ENCODE results near the gene PPFIBP2.

DNA sequence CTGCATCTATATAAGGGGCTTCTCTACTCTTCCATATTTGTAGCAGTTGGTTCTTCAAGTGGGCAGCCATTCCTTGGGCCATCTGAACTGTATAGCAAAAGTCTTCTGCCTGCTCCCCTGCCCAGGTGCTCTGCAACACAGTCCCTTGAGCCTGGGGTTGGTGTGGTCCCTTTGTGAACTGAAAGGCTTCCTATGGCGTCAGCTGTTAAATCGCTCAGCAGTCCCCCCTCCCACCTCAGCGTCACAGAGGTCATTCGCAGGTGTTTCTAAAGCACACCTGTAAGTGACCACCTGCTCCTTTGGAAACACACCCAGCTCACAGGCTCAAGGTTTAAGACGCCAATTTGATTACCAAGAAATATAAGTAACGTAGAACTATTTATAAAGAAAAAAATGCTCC lies 122.6 kb downstream of the PPFIBP2 start:
- TF ChIP-seq, protein P1, sequence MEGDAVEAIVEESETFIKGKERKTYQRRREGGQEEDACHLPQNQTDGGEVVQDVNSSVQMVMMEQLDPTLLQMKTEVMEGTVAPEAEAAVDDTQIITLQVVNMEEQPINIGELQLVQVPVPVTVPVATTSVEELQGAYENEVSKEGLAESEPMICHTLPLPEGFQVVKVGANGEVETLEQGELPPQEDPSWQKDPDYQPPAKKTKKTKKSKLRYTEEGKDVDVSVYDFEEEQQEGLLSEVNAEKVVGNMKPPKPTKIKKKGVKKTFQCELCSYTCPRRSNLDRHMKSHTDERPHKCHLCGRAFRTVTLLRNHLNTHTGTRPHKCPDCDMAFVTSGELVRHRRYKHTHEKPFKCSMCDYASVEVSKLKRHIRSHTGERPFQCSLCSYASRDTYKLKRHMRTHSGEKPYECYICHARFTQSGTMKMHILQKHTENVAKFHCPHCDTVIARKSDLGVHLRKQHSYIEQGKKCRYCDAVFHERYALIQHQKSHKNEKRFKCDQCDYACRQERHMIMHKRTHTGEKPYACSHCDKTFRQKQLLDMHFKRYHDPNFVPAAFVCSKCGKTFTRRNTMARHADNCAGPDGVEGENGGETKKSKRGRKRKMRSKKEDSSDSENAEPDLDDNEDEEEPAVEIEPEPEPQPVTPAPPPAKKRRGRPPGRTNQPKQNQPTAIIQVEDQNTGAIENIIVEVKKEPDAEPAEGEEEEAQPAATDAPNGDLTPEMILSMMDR (IDR thresholded peaks at IDR 0.05), result no peak
- no peak for TF ChIP-seq POLR2A (IDR thresholded peaks at IDR 0.05)
